Ascending aorta (tissue), 2 donors: ENCODE measurements around the gene AK2. TPM values are rescaled to one million over a fixed set of nuclear protein-coding genes. Genes with fewer than 3 reads are reported as not detected.

Experiments
- DNase-seq, 2 donors: peaks; one replicate each; pipeline ENCODE4 v3.0.0-alpha.2; 2019; ENCODE audit warnings: low spot score in 2 of 2
- H3K27ac ChIP-seq, 2 donors: fragments of 200-600 bp; sonication (generic); one replicate each; pipeline ENCODE4 v1.5.1; 2016 to 2017; ENCODE audit warnings: mild to moderate bottlenecking in 1 of 2
- H3K27me3 ChIP-seq: fragments of 200-600 bp; sonication (generic); one replicate; pipeline ENCODE4 v1.5.1; 2017
- H3K36me3 ChIP-seq, 2 donors: fragments of 200-600 bp; sonication (generic); one replicate each; pipeline ENCODE4 v1.5.1; 2016
- H3K4me1 ChIP-seq, 2 donors: fragments of 200-600 bp; sonication (generic); one replicate each; pipeline ENCODE4 v1.5.1; 2016 to 2017; ENCODE audit warnings: mild to moderate bottlenecking in 1 of 2
- H3K4me3 ChIP-seq, 2 donors: fragments of 200-600 bp; sonication (generic); one replicate each; pipeline ENCODE4 v1.5.1; 2016 to 2017; ENCODE audit warnings: mild to moderate bottlenecking in 1 of 2
- H3K9me3 ChIP-seq, 2 donors: fragments of 200-600 bp; sonication (generic); one replicate each; pipeline ENCODE4 v1.5.1; 2016
- intact Hi-C: fragments of 100-400 bp; cut with DNase I; formaldehyde crosslinking; loops from one replicate; pipeline ENCODE4 v1.15.1; 2023
- total RNA-seq: library from RNA; depleted of rRNA; stranded (reverse); fragments of >200 nt; gene quantifications from one replicate; pipeline ENCODE4 v1.1.0, GENCODE V29; 2016
- TF ChIP-seq, protein P1 (sequence below), 3 experiments: fragments of 200-600 bp in 2 of 3; fragments of 450-650 bp in 1 of 3; sonication (generic) in 2 of 3; IDR thresholded peaks; one replicate each; pipeline ENCODE4 v1.5.1; 2016 to 2019; ENCODE audit warnings: antibody characterized with exemption in 3 of 3, mild to moderate bottlenecking in 1 of 3, moderate library complexity in 1 of 3

The AK2 gene
- total RNA-seq, 1 donor from 2014 or later: 68.4 TPM

DNA sequence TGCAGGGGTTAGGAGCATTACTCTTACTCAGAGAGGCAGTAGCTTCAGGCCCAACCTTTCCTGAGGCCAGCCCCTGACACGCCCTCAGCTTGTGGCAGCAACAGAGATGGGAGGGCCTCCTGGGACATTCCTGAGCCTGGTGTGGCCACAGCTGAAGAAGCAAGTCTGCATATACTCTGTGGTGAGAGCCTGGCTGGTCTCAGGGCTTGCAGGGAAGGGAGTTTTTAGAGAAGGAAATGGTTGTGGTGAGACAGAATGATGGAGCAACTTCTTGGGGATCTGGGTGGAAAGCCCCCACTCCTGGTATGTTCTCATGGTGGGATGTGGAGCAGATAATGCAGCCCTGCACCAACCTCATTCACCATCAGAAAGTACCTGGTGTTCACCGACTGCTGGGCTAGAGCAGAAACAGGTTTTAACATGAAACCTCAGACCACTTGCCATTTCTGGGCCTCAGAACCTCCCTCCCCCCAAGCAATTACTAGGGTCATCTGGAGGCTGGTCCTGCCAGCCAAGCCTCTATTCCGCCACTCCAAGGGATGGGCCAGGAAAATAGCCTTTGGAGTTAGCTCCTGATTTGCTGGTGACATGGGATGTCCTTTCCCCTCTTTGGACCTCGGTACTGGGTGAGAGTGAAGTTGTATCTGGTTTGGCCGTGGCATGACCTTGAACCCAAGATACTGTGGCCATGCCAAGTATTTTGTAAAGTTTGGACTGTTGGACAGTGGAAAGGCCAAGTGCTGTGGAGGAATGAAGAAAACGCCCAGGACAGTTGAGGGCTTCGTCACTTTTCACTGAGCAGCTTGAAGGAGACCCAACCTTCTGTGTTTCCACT lies 44.0 kb downstream of the AK2 start:
- H3K36me3 ChIP-seq: no peaks in the 10 kb centered on the region
- no peaks in the 10 kb centered on the region for H3K9me3 ChIP-seq
- H3K27ac ChIP-seq: peak overlapping the region; percentile 20 to 43
- intact Hi-C loops: no loop called here
- H3K27me3 ChIP-seq: no peaks in the 10 kb centered on the region
- no peak overlapping the region for H3K4me3 ChIP-seq
- TF ChIP-seq, protein P1, sequence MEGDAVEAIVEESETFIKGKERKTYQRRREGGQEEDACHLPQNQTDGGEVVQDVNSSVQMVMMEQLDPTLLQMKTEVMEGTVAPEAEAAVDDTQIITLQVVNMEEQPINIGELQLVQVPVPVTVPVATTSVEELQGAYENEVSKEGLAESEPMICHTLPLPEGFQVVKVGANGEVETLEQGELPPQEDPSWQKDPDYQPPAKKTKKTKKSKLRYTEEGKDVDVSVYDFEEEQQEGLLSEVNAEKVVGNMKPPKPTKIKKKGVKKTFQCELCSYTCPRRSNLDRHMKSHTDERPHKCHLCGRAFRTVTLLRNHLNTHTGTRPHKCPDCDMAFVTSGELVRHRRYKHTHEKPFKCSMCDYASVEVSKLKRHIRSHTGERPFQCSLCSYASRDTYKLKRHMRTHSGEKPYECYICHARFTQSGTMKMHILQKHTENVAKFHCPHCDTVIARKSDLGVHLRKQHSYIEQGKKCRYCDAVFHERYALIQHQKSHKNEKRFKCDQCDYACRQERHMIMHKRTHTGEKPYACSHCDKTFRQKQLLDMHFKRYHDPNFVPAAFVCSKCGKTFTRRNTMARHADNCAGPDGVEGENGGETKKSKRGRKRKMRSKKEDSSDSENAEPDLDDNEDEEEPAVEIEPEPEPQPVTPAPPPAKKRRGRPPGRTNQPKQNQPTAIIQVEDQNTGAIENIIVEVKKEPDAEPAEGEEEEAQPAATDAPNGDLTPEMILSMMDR (IDR thresholded peaks at IDR 0.05): no peak
- H3K4me1 ChIP-seq: peaks cover 0 to 29% of the 10 kb centered on the region in 2 donors
- DNase-seq: peak; percentile 51 to 91

- H3K4me1 ChIP-seq: peaks cover 0 to 29% of the 10 kb centered on the region in 2 donors
- TF ChIP-seq, protein P1 (IDR thresholded peaks at IDR 0.05): no peak
- DNase-seq: no peak
- no peaks in the 10 kb centered on the region for H3K27me3 ChIP-seq
- peak overlapping the region; percentile 20 to 43 for H3K27ac ChIP-seq
- H3K9me3 ChIP-seq: no peaks in the 10 kb centered on the region
- intact Hi-C loops: no loop called here
- no peaks in the 10 kb centered on the region for H3K36me3 ChIP-seq
- H3K4me3 ChIP-seq: no peak overlapping the region
Measured at GRCh38 chr1:32991819-32992488, 44.7 kb downstream of the AK2 start.

DNA sequence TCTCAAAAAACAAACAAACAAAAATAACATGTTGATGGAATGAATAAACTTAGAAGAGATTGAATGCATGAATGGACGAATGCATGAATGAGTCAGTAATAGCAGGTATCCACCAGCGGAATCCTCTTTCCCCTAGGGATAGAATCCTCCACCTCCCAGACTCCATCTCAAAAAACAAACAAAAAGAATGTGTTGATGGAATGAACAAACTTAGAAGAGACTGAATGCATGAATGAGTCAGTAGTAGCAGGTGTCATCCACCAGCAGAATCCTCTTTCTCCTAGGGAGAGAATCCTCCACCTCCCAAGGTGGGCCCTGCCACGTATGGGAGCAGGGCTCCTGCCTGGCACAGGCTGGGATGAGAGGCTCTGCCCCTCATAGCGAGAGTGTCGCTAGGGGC lies 45.3 kb downstream of the AK2 start:
- peak overlapping the region; percentile 20 to 43 for H3K27ac ChIP-seq

GRCh38 chr1:32990887-32991286 lies 45.8 kb downstream of the AK2 start:
- Histone ChIP-seq H3K4me1 (peaks cover 0 to 29% of the 10 kb centered on the region in 2 donors), H3K4me3 (no peak overlapping the region), H3K36me3 (no peaks in the 10 kb centered on the region), H3K27me3 (no peaks in the 10 kb centered on the region), H3K9me3 (no peaks in the 10 kb centered on the region), H3K27ac (no peak overlapping the region)
- intact Hi-C loops: no loop called here
- TF ChIP-seq, protein P1 (IDR thresholded peaks at IDR 0.05): no peak
- no peak for DNase-seq

More for the DNA sequence above, 45.3 kb downstream of the AK2 start:
- no peak overlapping the region for H3K4me3 ChIP-seq
- H3K9me3 ChIP-seq: no peaks in the 10 kb centered on the region
- H3K27me3 ChIP-seq: no peaks in the 10 kb centered on the region
- TF ChIP-seq, protein P1 (IDR thresholded peaks at IDR 0.05): no peak
- H3K4me1 ChIP-seq: peaks cover 0 to 29% of the 10 kb centered on the region in 2 donors
- intact Hi-C loops: no loop called here
- no peak for DNase-seq
- no peaks in the 10 kb centered on the region for H3K36me3 ChIP-seq

- Histone ChIP-seq H3K4me3 (no peak overlapping the region), H3K27ac (peak overlapping the region; percentile 75 to 77), H3K9me3 (no peaks in the 10 kb centered on the region), H3K36me3 (no peaks in the 10 kb centered on the region), H3K4me1 (peaks cover 0 to 29% of the 10 kb centered on the region in 2 donors), H3K27me3 (no peaks in the 10 kb centered on the region)
- intact Hi-C loops: loop anchor here (5.0 kb wide), 2 partner anchors 42 to 48 kb away; partner anchors contain the start of gene AK2
- TF ChIP-seq, protein P1 (IDR thresholded peaks at IDR 0.05): no peak
- DNase-seq: peak; percentile 71 to 93
Measured at GRCh38 chr1:32989160-32990050, 47.3 kb downstream of the AK2 start.
